Measurements from ENCODE around the gene ECHS1.

DNA sequence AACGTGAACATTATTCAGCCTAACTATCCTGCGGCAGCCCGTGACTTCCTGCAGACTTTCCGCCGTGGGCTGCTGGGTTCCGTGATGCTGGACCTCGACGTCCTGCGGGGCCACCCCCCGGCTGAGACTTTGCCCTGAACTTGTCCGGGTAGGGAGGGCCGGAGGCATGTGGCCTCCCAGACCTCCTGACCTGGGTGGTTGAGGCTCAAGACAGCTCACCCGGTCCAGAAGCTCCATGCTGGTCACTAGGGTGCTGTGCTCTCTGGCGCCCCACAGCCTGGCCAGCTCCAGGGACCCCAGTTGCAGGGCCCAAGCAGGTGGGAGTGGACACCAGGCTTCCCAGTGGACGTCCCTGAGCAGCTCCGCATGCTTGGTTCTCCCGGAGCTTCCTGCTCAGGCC is 46.9 kb upstream of the ECHS1 start:
- TF ChIP-seq CTCF (IDR thresholded peaks at IDR 0.05; ENCODE audit: low read length) (no peak), EZH2 (IDR thresholded peaks at IDR 0.05; ENCODE audit: borderline replicate concordance, low read length) (no peak)
